ENCODE data around the gene MAPK4.

Gene MAPK4

GRCh38 chr18:50742952-50743351, 183.1 kb downstream of the MAPK4 start:
- TF ChIP-seq CTCF (IDR thresholded peaks at IDR 0.05; ENCODE audit: insufficient read depth, low read length, missing control alignments): no peak
- ChIA-PET POLR2A (no interaction called here), CTCF (no interaction called here)
- DNase-seq (ENCODE audit: low read depth, low spot score): no peak
- no peak overlapping the region for H3K4me3 ChIP-seq (ENCODE audit: low read depth, low read length)

DNA sequence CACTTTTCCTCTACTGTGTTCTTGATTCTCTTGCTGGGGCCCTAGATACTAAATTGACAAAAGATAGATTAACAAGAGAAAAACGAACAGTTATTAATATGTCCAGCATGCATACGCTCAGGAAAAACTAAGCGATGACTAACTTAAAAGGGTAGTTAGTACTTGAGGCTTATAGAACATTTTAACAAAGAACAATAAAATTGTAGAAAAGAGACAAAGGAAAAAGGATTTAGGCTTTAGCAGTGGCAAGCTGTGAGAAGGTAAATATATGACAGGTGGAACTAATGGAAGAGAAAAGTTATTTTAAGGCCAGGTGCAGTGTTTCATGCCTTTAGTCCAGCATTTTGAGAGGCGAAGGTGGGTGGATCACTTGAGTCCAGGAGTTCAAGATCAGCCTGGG, 184.4 kb downstream of the MAPK4 start:
- H3K4me3 ChIP-seq (ENCODE audit: low read depth, low read length): no peak overlapping the region
- POLR2A ChIA-PET: no interaction called here
- no peak for TF ChIP-seq CTCF (IDR thresholded peaks at IDR 0.05; ENCODE audit: insufficient read depth, low read length, missing control alignments)
- CTCF ChIA-PET: no interaction called here
- DNase-seq (ENCODE audit: low read depth, low spot score): no peak

- no peak for TF ChIP-seq CTCF (IDR thresholded peaks at IDR 0.05; ENCODE audit: insufficient read depth, low read length, missing control alignments)
- H3K4me3 ChIP-seq (ENCODE audit: low read depth, low read length): no peak overlapping the region
- CTCF ChIA-PET: no interaction called here
- POLR2A ChIA-PET: no interaction called here
- DNase-seq (ENCODE audit: low read depth, low spot score): no peak
Measured at GRCh38 chr18:50745945-50746344, 186.1 kb downstream of the MAPK4 start.

- ChIA-PET CTCF (no interaction called here), POLR2A (no interaction called here)
- no peak overlapping the region for H3K4me3 ChIP-seq (ENCODE audit: low read depth, low read length)
Measured at GRCh38 chr18:50747849-50748242, 188.0 kb downstream of the MAPK4 start.

GRCh38 chr18:50748243-50749229, 188.6 kb downstream of the MAPK4 start:
- no peak for TF ChIP-seq CTCF (IDR thresholded peaks at IDR 0.05; ENCODE audit: insufficient read depth, low read length, missing control alignments)
- no peak overlapping the region for H3K4me3 ChIP-seq (ENCODE audit: low read depth, low read length)
- POLR2A ChIA-PET: no interaction called here
- DNase-seq (ENCODE audit: low read depth, low spot score): no peak
- CTCF ChIA-PET: no interaction called here

More at GRCh38 chr18:50747849-50748242, 188.0 kb downstream of the MAPK4 start:
- no peak for TF ChIP-seq CTCF (IDR thresholded peaks at IDR 0.05; ENCODE audit: insufficient read depth, low read length, missing control alignments)
- no peak for DNase-seq (ENCODE audit: low read depth, low spot score)

GRCh38 chr18:50749421-50749820, 189.5 kb downstream of the MAPK4 start:
- ChIA-PET CTCF (no interaction called here), POLR2A (no interaction called here)
- TF ChIP-seq CTCF (IDR thresholded peaks at IDR 0.05; ENCODE audit: insufficient read depth, low read length, missing control alignments): no peak
- H3K4me3 ChIP-seq (ENCODE audit: low read depth, low read length): no peak overlapping the region
- DNase-seq (ENCODE audit: low read depth, low spot score): no peak
